Skeletal muscle tissue (tissue), 4 donors: ENCODE results near the gene BASP1. TPM values are rescaled to one million over a fixed set of nuclear protein-coding genes. Genes with fewer than 3 reads are reported as not detected.
"Not testable (repeated sequence)": the region's sequence is repeated elsewhere in the genome, so short reads cannot be mapped to it uniquely, and the experiment has no call there.

ENCODE experiments used
- H3K27ac ChIP-seq: one replicate; pipeline ENCODE4 v1.7.0; 2013; ENCODE audit warnings: mild to moderate bottlenecking, low read depth, low read length, inconsistent platforms
- H3K27me3 ChIP-seq, 3 donors: one replicate each; pipeline ENCODE4 v1.7.0; 2013; ENCODE audit warnings: low read length in 3 of 3; ENCODE audit not compliant: control insufficient read depth in 3 of 3, insufficient read depth in 3 of 3
- H3K36me3 ChIP-seq, 3 donors: one replicate each; pipeline ENCODE4 v1.7.0; 2013; ENCODE audit warnings: low read length in 3 of 3; ENCODE audit not compliant: control insufficient read depth in 3 of 3, insufficient read depth in 3 of 3
- H3K4me1 ChIP-seq, 3 donors: one replicate each; pipeline ENCODE4 v1.7.0; 2013; ENCODE audit warnings: low read length in 3 of 3, mild to moderate bottlenecking in 3 of 3; ENCODE audit not compliant: control insufficient read depth in 3 of 3, insufficient read depth in 3 of 3
- H3K4me3 ChIP-seq, 3 donors: one replicate each; pipeline ENCODE4 v1.7.0; 2013; ENCODE audit warnings: low read length in 3 of 3
- H3K9ac ChIP-seq, 3 donors: one replicate each; pipeline ENCODE4 v1.7.0; 2013; ENCODE audit warnings: low read length in 3 of 3, mild to moderate bottlenecking in 3 of 3, moderate library complexity in 2 of 3, low read depth in 1 of 3
- H3K9me3 ChIP-seq, 3 donors: one replicate each; pipeline ENCODE4 v1.7.0; 2013; ENCODE audit warnings: low read length in 3 of 3; ENCODE audit not compliant: control insufficient read depth in 3 of 3
- total RNA-seq: library from RNA; depleted of rRNA; stranded (reverse); fragments of >200 nt; gene quantifications from one replicate; pipeline ENCODE4 v1.2.3, GENCODE V29; 2014
- donor health status: Osteomylitis.

BASP1 gene
- total RNA-seq, 1 donor from 2014 or later = 12.5 TPM

GRCh38 chr5:17294639-17295311 lies 77.3 kb downstream of the BASP1 start:
- no peaks in the 10 kb centered on the region for H3K4me1 ChIP-seq
- no peaks in the 10 kb centered on the region for H3K9me3 ChIP-seq
- H3K4me3 ChIP-seq = no peak overlapping the region
- no peaks in the 10 kb centered on the region for H3K36me3 ChIP-seq
- H3K27me3 ChIP-seq = no peaks in the 10 kb centered on the region
- no peak overlapping the region for H3K27ac ChIP-seq
- no peak overlapping the region for H3K9ac ChIP-seq

DNA sequence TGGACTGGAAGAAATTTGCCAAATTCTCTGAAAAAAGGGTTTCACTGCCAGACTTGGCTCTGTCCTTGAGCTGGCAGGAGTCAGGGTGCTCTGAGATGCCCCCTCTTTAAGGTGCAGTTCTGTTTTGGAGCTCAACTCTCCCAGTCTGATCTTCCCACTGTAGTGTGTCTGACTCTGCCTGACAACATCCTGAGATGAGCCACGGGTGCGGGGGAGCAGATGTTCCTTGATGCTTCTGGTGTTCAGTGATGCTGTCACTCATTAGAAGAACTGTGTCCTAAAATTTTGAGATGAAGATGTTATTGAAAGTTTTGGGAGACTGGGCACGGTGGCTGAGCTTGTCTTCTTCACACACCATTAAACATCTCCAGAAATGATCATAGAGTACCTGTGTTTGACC lies 78.2 kb downstream of the BASP1 start:
- no peak overlapping the region for H3K9ac ChIP-seq
- no peaks in the 10 kb centered on the region for H3K36me3 ChIP-seq
- H3K4me3 ChIP-seq = no peak overlapping the region
- H3K27ac ChIP-seq = no peak overlapping the region
- no peaks in the 10 kb centered on the region for H3K9me3 ChIP-seq
- H3K27me3 ChIP-seq = no peaks in the 10 kb centered on the region
- no peaks in the 10 kb centered on the region for H3K4me1 ChIP-seq

DNA sequence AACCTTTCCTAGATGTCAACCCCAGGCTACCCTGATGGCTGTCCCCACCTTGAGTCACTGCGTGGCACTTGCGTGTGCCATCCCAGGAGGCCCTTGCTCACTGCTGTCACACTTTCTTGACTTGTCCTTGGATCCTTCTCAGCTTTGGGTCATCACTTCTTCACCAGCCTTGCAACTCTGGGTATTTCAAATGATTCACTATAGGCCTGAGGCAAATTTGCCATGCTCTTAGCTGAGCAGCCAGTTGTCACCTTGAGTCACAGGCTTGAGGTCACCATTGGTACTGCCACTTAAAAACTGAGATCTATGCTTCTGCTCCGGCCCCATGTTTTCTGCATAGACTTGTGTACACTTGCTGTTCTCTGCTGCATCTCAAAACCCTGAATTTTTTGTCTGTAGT lies 84.7 kb downstream of the BASP1 start:
- no peaks in the 10 kb centered on the region for H3K36me3 ChIP-seq
- H3K27me3 ChIP-seq = no peaks in the 10 kb centered on the region
- no peak overlapping the region for H3K4me3 ChIP-seq
- H3K9ac ChIP-seq = no peak overlapping the region
- peaks cover 0 to 2% (median 0%) of the 10 kb centered on the region in 3 donors for H3K9me3 ChIP-seq
- no peak overlapping the region for H3K27ac ChIP-seq
- no peaks in the 10 kb centered on the region for H3K4me1 ChIP-seq

DNA sequence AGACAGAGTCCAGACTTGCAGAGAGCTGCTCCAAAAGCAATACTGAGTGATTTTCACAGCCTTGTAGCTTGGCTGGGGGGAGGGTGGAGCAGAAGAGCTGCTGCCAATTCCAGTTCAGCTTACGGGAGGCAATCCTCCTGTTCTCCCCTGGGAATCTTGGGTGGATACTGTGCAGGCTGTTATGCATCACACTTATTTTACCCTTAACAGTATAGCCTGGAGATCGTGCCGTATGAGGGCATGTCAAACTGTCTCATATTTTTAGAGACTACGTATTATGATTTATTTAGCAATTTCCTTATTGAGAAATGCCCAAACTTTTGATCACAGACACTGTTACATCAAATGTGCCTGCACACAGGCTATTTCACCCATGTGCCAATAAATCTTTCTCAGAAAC lies 85.2 kb downstream of the BASP1 start:
- no peak overlapping the region for H3K9ac ChIP-seq
- no peaks in the 10 kb centered on the region for H3K4me1 ChIP-seq
- H3K36me3 ChIP-seq = no peaks in the 10 kb centered on the region
- no peaks in the 10 kb centered on the region for H3K27me3 ChIP-seq
- peaks cover 0 to 2% (median 0%) of the 10 kb centered on the region in 3 donors for H3K9me3 ChIP-seq
- H3K27ac ChIP-seq = no peak overlapping the region
- no peak overlapping the region for H3K4me3 ChIP-seq

DNA sequence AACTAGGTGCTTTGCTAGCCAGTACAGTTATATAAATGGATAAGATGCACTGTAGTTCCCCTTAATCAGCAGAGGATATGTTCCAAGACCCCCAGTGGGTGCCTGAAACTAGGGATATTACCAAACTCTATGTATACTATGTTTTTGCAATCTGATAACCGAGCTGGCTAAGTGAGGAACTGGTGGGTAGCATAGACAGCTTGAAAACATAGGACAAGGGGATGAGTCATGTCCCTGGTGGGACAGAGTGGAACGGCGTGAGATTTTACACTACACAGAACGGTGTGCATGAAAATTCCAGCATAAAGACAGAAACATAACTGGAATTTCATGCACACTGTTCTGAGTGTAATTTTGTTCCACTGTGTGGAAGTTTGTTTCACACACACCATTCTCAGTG lies 86.9 kb downstream of the BASP1 start:
- Histone ChIP-seq H3K27ac (no peak overlapping the region), H3K9ac (no peak overlapping the region), H3K9me3 (peaks cover 0 to 2% (median 0%) of the 10 kb centered on the region in 3 donors), H3K27me3 (no peaks in the 10 kb centered on the region), H3K4me1 (no peaks in the 10 kb centered on the region), H3K4me3 (no peak overlapping the region), H3K36me3 (no peaks in the 10 kb centered on the region)

DNA sequence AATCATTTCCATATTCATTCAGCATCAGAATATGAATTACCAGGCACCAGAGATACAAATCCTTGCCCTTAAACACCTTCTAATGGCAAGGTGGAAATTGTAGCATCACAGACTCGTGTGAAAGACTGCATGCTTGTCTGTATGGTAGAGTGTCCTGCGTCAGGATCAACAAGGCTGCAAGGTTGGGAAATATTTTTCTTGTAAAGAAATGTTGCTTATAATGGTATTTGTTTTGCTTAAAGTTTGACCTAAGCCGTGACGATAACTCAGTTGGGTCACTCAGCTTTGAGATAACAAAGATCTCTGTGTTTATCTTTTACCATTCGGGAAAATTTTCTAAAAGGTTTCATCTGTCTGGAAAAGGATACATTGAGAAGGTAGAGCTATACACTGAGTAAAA lies 87.6 kb downstream of the BASP1 start:
- Histone ChIP-seq H3K27ac (no peak overlapping the region), H3K27me3 (no peaks in the 10 kb centered on the region), H3K9ac (no peak overlapping the region), H3K36me3 (no peaks in the 10 kb centered on the region), H3K9me3 (peaks cover 0 to 2% (median 0%) of the 10 kb centered on the region in 3 donors), H3K4me1 (no peaks in the 10 kb centered on the region), H3K4me3 (no peak overlapping the region)

DNA sequence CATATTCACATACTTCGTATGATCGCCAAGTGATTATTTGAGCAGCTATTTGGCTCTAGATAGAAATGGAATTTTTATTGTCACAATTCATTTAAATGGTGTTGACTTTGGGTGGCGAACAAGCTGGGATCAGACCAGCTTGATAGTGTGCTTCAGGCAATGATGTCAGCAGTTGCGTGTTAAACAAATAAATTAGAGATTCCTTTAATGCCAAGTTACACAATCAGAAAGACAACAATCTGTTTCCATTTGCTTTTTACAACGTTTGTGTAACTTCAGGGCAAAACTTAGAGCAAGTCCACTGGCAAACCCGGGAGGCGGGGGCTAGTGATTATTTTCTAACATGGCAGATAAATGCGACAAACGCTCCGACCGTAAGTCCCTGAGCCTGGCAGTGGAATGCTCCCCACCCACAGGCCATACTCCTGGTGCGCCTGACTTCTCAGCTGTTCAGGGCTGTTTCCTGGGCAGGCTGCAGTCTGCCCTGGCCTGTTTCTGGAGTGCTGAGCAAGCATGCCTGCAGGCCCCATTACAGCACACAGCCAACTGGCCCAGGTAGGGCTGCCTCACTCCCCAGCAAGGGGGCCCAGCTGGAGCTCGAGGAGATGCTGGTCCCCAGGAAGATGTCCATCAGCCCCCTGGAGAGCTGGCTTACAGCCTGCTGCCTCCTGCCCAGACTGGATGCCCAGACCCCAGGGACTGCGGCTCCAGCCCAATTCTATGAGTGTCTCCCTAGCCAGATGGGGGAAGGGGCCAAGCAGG lies 88.7 kb downstream of the BASP1 start:
- Histone ChIP-seq H3K9ac (no peak overlapping the region), H3K36me3 (no peaks in the 10 kb centered on the region), H3K27ac (no peak overlapping the region), H3K9me3 (peaks cover 0 to 2% (median 0%) of the 10 kb centered on the region in 3 donors), H3K4me1 (no peaks in the 10 kb centered on the region), H3K4me3 (no peak overlapping the region), H3K27me3 (no peaks in the 10 kb centered on the region)

- H3K9ac ChIP-seq = no peak overlapping the region
- peaks cover 0 to 2% (median 0%) of the 10 kb centered on the region in 3 donors for H3K9me3 ChIP-seq
- no peaks in the 10 kb centered on the region for H3K4me1 ChIP-seq
- no peak overlapping the region for H3K4me3 ChIP-seq
- H3K36me3 ChIP-seq = no peaks in the 10 kb centered on the region
- H3K27ac ChIP-seq = no peak overlapping the region
- H3K27me3 ChIP-seq = no peaks in the 10 kb centered on the region
These were observed 89.3 kb downstream of the BASP1 start for GRCh38 chr5:17306726-17307091.

- not testable (repeated sequence) for H3K9ac ChIP-seq, H3K4me3 ChIP-seq, H3K27ac ChIP-seq, H3K36me3 ChIP-seq, H3K27me3 ChIP-seq, H3K9me3 ChIP-seq, H3K4me1 ChIP-seq
These were observed 90.0 kb downstream of the BASP1 start for GRCh38 chr5:17307440-17307839.

- Histone ChIP-seq H3K27me3 (no peaks in the 10 kb centered on the region), H3K9ac (no peak overlapping the region), H3K9me3 (peaks cover 0 to 2% (median 0%) of the 10 kb centered on the region in 3 donors), H3K4me1 (no peaks in the 10 kb centered on the region), H3K36me3 (no peaks in the 10 kb centered on the region), H3K27ac (no peak overlapping the region), H3K4me3 (no peak overlapping the region)
These were observed 91.1 kb downstream of the BASP1 start for GRCh38 chr5:17308326-17309065.
